PC-9 (cell line): ENCODE results near the gene KRTAP10-1.

Experiments
- EZH2 ChIP-seq: fragments of 200-600 bp; sonication (generic); IDR thresholded peaks from 2 replicates; pipeline ENCODE4 v1.8.0; 2017; ENCODE audit warnings: antibody characterized with exemption, low read depth
- TF ChIP-seq, protein P1 (sequence below): fragments of 200-600 bp; sonication (generic); conservative IDR thresholded peaks from 2 replicates; pipeline ENCODE4 v1.6.1; 2017; ENCODE audit warnings: mixed run types, antibody characterized with exemption, mild to moderate bottlenecking, moderate library complexity

- TF ChIP-seq, protein P1, sequence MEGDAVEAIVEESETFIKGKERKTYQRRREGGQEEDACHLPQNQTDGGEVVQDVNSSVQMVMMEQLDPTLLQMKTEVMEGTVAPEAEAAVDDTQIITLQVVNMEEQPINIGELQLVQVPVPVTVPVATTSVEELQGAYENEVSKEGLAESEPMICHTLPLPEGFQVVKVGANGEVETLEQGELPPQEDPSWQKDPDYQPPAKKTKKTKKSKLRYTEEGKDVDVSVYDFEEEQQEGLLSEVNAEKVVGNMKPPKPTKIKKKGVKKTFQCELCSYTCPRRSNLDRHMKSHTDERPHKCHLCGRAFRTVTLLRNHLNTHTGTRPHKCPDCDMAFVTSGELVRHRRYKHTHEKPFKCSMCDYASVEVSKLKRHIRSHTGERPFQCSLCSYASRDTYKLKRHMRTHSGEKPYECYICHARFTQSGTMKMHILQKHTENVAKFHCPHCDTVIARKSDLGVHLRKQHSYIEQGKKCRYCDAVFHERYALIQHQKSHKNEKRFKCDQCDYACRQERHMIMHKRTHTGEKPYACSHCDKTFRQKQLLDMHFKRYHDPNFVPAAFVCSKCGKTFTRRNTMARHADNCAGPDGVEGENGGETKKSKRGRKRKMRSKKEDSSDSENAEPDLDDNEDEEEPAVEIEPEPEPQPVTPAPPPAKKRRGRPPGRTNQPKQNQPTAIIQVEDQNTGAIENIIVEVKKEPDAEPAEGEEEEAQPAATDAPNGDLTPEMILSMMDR, result no peak
- no peak for TF ChIP-seq EZH2
Observed at GRCh38 chr21:44534688-44535087, 5.3 kb downstream of the KRTAP10-1 start.
